ENCODE results near the gene VASN. TPM values are rescaled to one million over a fixed set of nuclear protein-coding genes. Genes with fewer than 3 reads are reported as not detected.

VASN gene
- polyA plus RNA-seq, 1 donor = 13.7 TPM

DNA sequence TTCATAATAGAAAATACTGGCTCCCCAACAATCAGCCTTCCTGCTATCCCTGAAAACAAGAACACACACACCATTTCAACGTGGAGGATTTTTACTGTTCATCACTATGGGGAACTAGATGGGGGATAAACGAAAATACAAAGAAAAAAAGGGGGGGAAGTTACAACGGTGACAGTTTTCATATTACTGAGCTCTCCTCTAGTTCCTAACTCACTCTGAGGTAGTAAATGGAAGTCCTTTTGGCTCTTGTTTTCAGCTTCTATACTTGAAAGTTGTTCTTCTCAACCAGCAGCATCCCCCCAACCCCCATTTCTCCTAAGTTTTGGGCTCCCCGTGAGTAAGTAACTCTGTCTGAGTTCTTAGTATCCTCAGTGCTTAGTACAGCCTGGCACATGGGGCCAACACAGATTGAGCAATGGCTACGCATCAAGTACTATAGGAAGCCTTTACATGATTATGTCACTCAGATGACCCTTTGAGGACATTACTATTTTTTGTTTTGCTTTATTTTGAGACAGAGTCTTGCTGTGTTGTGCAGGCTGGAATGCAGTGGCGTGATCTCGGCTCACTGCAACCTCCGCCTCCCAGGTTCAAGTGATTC lies 49.0 kb downstream of the VASN start:
- no peak for DNase-seq (ENCODE audit: low read depth)

DNA sequence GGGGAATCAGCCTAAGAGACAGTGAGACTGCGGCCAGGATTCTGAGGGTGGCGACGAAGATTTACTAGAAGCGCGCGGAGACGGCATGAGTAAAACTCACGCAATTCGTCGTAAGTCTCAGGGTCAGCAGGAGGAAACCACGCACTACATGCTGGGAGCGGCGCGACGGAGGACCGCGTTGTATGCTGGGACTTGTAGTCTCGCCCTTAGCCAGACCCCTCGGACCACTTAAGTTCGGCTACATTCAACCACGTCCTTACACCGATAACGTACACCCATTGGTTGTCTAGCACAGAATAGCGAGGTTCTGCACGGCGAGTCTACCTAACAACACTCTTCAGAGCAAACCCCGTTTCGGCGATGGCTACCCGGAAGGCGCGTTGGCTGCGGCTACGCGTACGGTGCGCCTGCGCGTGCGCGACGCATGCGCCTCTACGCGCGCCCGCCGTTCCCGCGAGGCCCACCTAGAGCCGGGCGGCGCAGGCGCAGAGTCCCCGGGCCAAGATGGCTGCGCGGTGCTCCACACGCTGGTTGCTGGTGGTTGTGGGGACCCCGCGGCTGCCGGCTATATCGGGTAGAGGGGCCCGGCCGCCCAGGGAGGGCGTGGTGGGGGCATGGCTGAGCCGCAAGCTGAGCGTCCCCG lies 53.9 kb downstream of the VASN start, which contains the start of gene DNAJA3:
DNAJA3 (plus strand) TSS at position 491 of the 643 bp plus-strand sequence; CDS start at position 505, 14 bp downstream.
- peak; percentile 84 for DNase-seq (ENCODE audit: low read depth)

DNA sequence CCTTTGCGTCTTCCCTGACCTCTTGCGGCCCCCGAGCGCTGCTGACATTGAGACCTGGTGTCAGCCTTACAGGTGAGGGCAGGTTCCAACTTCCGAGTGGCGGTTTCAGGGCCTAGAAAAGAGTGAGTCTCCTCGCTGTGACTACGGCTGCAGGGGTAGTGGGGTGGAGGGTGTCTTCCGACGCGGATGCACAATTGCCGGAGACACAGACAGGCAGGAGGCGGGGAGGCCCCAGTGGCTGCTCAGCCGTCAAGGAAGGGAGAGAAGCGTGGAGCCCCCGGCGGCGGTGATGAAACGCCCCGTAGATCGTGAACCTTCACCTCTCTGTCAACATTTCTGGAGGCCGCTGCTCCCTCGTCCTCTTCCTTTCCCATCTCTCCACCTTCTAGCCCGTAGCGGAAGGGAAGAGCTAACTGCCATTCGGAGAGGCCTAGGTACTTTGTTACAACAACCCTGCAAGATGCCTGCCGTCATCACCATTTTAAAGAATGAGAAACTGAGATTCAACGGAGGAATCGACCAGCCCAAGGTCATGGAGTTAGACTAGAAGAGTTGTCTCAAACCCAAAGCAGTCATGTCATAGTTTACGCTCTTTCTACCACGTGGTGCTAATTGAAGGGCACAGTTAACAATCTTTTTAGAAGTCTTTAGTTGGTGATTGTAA lies 54.5 kb downstream of the VASN start:
- DNase-seq (ENCODE audit: low read depth) = no peak

DNA sequence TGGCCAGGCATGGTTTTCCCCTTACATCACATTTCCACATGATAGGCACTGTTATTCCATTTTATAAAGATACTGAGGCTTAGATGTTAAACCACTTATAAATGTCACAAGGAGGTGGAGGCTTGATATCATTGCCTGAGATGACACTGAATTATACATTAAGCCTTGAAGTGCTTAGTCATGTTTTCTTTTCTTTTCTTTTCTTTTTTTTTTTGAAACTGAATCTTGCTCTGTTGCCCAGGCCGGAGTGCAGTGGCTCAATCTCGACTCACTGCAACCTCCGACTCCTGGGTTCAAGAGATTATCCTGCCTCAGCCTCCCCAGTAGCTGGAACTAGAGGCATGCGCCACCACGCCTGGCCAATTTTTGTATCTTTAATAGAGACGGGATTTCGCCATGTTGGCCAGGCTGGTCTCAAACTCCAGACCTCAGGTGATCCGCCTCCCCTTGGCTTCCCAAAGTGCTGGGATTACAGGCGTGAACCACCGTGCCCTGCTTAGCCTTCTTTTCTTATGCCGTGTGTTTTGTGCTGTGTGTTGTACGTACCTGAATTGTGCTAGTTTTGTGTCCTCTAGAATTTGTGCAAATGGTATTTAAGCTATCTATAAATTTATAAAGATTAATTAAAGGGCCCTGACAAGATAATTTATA lies 55.2 kb downstream of the VASN start:
- no peak for DNase-seq (ENCODE audit: low read depth)

DNA sequence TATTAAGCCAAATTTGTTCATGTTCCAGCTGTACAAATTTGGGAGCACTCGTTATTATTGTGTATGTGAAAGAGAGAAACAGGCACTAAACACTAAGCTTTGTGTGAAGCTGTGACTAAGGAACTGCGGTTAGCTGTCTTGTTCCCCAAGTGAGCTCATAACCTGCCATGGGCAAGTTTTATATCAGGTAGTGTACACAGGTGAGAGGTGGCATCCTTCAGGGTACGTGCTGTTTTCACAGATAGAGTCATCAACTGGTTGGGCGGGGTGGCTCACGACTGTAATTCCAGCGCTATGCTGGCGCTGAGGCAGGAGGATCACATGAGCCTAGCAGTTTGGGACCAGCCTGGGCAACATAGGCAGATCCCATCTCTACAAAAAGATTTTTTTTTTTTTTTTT lies 56.9 kb downstream of the VASN start:
- DNase-seq (ENCODE audit: low read depth) = no peak

DNA sequence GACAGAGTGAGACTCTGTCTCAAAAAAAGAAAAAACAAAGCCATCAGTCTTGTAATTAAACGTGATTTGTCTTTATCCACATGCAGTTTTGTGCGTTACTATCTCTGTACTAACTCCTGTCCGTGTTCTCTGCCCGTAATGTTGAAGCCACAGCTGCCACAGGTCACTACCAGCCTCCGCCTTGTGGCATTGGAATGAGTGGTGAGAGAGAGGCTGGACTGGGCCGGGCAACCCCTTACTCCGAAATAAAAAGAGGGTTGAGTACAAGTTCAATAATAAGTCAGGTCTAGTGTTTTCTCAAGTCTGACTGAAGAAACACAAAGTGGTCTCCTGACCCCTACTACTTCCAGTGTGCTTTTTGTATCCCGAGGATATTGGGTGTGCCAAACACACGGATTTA lies 59.4 kb downstream of the VASN start:
- no peak for DNase-seq (ENCODE audit: low read depth)

Other genes starting within 250 kb of the VASN start
- gene SRL, start 129.8 kb upstream of the VASN start, polyA plus RNA-seq (ENCODE audit: insufficient read length) = 694 TPM
- gene TFAP4, start 98.8 kb upstream of the VASN start, polyA plus RNA-seq (ENCODE audit: insufficient read length) = 11.1 TPM
- gene GLIS2, start 55.8 kb upstream of the VASN start, polyA plus RNA-seq (ENCODE audit: insufficient read length) = 22.9 TPM
- gene PAM16, start 20.5 kb upstream of the VASN start, polyA plus RNA-seq (ENCODE audit: insufficient read length) = 25.4 TPM
- gene CORO7, start 44.7 kb downstream of the VASN start, polyA plus RNA-seq (ENCODE audit: insufficient read length) = 19.4 TPM
- gene DNAJA3, start 54.0 kb downstream of the VASN start, polyA plus RNA-seq (ENCODE audit: insufficient read length) = 29.6 TPM
- 13.2 TPM for gene NMRAL1, start 102.8 kb downstream of the VASN start, polyA plus RNA-seq (ENCODE audit: insufficient read length)
- gene HMOX2, start 104.5 kb downstream of the VASN start, polyA plus RNA-seq (ENCODE audit: insufficient read length) = 36.2 TPM
- gene CDIP1, start 166.9 kb downstream of the VASN start, polyA plus RNA-seq (ENCODE audit: insufficient read length) = 46.2 TPM
- 0.73 TPM for gene C16orf96, start 184.5 kb downstream of the VASN start, polyA plus RNA-seq (ENCODE audit: insufficient read length)
- 23.4 TPM for gene UBALD1, start 243.0 kb downstream of the VASN start, polyA plus RNA-seq (ENCODE audit: insufficient read length)

Measured in forelimb muscle (tissue), 1 donor.